ENCODE measurements around the gene THAP5. TPM values are rescaled to one million over a fixed set of nuclear protein-coding genes. Genes with fewer than 3 reads are reported as not detected.

The THAP5 gene
- total RNA-seq, 1 experiment from 2014 or later: 19.5 TPM

DNA sequence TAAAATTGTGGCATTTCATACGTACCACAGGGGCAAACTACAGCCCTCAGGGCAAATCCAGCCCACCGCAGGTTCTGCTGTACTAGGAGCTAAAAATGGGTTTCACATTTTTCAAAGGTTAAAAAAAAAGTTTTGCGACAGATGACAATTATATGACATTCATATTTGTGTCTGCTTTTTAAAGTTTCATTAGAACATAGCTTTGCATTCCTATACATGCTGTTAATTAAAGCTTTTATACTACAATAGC lies 42.8 kb downstream of the THAP5 start:
- H3K36me3 Mint-ChIP-seq: no peaks in the 10 kb centered on the region
- no peak for DNase-seq (ENCODE audit: low spot score)
- peak overlapping the region; percentile 91 for H3K4me3 Mint-ChIP-seq
- ATAC-seq: no peak
- ChIA-PET POLR2A (interaction anchor here (2.1 to 2.8 kb wide), 2 partner anchors 43 to 70 kb away, joined by 14 to 23 read pairs; partner anchors contain the start of genes DNAJB9, NRCAM and THAP5), CTCF (interaction anchor here (1.0 to 1.7 kb wide), 2 partner anchors 30 to 74 kb away, joined by 6 to 7 read pairs; no protein-coding TSS in a partner anchor)
- no peaks in the 10 kb centered on the region for H3K9me3 Mint-ChIP-seq
- H3K4me1 Mint-ChIP-seq: peaks cover 32% of the 10 kb centered on the region
- H3K27ac Mint-ChIP-seq: peak overlapping the region; percentile 99
- TF ChIP-seq ZNF138 (CRISPR knock-in tag; conservative IDR thresholded peaks at IDR 0.05) (no peak), ESRRA (CRISPR knock-in tag; IDR thresholded peaks at IDR 0.05; ENCODE audit: borderline replicate concordance) (no peak), CREM (CRISPR knock-in tag; IDR thresholded peaks at IDR 0.05) (no peak)
- TF ChIP-seq, protein P1, sequence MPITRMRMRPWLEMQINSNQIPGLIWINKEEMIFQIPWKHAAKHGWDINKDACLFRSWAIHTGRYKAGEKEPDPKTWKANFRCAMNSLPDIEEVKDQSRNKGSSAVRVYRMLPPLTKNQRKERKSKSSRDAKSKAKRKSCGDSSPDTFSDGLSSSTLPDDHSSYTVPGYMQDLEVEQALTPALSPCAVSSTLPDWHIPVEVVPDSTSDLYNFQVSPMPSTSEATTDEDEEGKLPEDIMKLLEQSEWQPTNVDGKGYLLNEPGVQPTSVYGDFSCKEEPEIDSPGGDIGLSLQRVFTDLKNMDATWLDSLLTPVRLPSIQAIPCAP (CRISPR knock-in tag; IDR thresholded peaks at IDR 0.05): no peak
- TF ChIP-seq, protein P2, sequence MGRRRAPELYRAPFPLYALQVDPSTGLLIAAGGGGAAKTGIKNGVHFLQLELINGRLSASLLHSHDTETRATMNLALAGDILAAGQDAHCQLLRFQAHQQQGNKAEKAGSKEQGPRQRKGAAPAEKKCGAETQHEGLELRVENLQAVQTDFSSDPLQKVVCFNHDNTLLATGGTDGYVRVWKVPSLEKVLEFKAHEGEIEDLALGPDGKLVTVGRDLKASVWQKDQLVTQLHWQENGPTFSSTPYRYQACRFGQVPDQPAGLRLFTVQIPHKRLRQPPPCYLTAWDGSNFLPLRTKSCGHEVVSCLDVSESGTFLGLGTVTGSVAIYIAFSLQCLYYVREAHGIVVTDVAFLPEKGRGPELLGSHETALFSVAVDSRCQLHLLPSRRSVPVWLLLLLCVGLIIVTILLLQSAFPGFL (CRISPR knock-in tag; IDR thresholded peaks at IDR 0.05; ENCODE audit: borderline replicate concordance): no peak
- H3K27me3 Mint-ChIP-seq (ENCODE audit: low read depth): no peaks in the 10 kb centered on the region

DNA sequence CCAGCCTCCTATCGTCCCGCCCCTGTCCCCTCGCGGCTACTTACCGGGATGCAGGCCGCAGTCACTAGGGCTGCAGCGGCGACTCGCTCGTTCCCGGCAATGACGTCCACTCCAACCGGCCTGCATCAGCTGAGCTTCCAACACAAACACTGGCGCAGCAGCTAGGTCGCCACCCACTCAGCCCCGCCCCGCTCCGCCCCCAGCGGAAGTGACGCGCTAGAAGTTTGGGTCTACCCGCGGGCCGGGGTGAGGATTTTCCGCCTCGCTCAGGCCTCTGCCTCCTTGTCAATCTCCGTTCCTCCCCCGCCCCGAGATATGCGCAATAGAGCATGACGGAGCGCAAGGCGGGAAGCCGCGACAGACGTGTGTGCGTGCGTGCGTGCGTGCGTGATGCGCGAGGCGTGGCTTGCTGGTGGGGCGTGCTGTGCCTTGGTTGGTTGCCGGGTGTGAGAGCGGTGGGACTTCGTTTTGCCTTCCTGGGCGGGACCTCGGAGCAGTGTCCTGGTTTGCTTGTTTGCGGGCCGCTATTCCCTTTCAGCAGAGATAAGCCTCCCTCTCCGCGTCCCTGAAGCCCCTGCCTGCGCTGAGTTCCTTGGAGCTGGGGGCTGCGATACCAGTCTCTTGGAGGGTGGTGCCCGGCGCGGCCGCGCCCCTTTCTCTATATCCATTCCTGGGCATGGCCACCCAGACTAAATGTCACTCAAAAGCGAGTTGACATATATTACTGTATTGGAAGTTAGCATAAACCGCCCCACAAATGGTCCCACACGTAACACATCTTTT lies 43.3 kb downstream of the THAP5 start, which contains the start of gene PNPLA8:
TSS of gene PNPLA8 (minus strand) at position 151 of the 783 bp plus-strand sequence. CDS start 10,644 bp downstream, outside the sequence.
- ATAC-seq (peak; percentile 88), DNase-seq (ENCODE audit: low spot score) (peak; percentile 100)
- peak within 1 kb of the TSS; percentile 99 for H3K27ac Mint-ChIP-seq
- POLR2A ChIA-PET: interaction anchor here (1.0 to 2.8 kb wide), 3 partner anchors 14 to 70 kb away, joined by 3 to 23 read pairs (median 14); partner anchors contain the start of genes DNAJB9, NRCAM and THAP5
- H3K36me3 Mint-ChIP-seq: no peaks in the 10 kb centered on the region
- CTCF ChIA-PET: interaction anchor here (0.7 to 1.7 kb wide), 6 partner anchors 9 to 345 kb away, joined by 3 to 7 read pairs (median 4); no protein-coding TSS in a partner anchor
- no peaks in the 10 kb centered on the region for H3K9me3 Mint-ChIP-seq
- peaks cover 38% of the 10 kb centered on the region for H3K4me1 Mint-ChIP-seq
- peak within 1 kb of the TSS; percentile 91 for H3K4me3 Mint-ChIP-seq
- no peaks in the 10 kb centered on the region for H3K27me3 Mint-ChIP-seq (ENCODE audit: low read depth)
- TF ChIP-seq NFE2L1 (CRISPR knock-in tag; IDR thresholded peaks at IDR 0.05): peak; percentile 94
- peak; percentile 72 for TF ChIP-seq NFYB (CRISPR knock-in tag; conservative IDR thresholded peaks at IDR 0.05; ENCODE audit: low read depth)
- TF ChIP-seq ETV6 (CRISPR knock-in tag; IDR thresholded peaks at IDR 0.05): peak; percentile 78
- TF ChIP-seq, protein P3, sequence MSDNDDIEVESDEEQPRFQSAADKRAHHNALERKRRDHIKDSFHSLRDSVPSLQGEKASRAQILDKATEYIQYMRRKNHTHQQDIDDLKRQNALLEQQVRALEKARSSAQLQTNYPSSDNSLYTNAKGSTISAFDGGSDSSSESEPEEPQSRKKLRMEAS (CRISPR knock-in tag; IDR thresholded peaks at IDR 0.05): peak; percentile 91
- TF ChIP-seq, protein P4, sequence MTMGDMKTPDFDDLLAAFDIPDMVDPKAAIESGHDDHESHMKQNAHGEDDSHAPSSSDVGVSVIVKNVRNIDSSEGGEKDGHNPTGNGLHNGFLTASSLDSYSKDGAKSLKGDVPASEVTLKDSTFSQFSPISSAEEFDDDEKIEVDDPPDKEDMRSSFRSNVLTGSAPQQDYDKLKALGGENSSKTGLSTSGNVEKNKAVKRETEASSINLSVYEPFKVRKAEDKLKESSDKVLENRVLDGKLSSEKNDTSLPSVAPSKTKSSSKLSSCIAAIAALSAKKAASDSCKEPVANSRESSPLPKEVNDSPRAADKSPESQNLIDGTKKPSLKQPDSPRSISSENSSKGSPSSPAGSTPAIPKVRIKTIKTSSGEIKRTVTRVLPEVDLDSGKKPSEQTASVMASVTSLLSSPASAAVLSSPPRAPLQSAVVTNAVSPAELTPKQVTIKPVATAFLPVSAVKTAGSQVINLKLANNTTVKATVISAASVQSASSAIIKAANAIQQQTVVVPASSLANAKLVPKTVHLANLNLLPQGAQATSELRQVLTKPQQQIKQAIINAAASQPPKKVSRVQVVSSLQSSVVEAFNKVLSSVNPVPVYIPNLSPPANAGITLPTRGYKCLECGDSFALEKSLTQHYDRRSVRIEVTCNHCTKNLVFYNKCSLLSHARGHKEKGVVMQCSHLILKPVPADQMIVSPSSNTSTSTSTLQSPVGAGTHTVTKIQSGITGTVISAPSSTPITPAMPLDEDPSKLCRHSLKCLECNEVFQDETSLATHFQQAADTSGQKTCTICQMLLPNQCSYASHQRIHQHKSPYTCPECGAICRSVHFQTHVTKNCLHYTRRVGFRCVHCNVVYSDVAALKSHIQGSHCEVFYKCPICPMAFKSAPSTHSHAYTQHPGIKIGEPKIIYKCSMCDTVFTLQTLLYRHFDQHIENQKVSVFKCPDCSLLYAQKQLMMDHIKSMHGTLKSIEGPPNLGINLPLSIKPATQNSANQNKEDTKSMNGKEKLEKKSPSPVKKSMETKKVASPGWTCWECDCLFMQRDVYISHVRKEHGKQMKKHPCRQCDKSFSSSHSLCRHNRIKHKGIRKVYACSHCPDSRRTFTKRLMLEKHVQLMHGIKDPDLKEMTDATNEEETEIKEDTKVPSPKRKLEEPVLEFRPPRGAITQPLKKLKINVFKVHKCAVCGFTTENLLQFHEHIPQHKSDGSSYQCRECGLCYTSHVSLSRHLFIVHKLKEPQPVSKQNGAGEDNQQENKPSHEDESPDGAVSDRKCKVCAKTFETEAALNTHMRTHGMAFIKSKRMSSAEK (CRISPR knock-in tag; IDR thresholded peaks at IDR 0.05; ENCODE audit: borderline replicate concordance): no peak
- TF ChIP-seq, protein P5, sequence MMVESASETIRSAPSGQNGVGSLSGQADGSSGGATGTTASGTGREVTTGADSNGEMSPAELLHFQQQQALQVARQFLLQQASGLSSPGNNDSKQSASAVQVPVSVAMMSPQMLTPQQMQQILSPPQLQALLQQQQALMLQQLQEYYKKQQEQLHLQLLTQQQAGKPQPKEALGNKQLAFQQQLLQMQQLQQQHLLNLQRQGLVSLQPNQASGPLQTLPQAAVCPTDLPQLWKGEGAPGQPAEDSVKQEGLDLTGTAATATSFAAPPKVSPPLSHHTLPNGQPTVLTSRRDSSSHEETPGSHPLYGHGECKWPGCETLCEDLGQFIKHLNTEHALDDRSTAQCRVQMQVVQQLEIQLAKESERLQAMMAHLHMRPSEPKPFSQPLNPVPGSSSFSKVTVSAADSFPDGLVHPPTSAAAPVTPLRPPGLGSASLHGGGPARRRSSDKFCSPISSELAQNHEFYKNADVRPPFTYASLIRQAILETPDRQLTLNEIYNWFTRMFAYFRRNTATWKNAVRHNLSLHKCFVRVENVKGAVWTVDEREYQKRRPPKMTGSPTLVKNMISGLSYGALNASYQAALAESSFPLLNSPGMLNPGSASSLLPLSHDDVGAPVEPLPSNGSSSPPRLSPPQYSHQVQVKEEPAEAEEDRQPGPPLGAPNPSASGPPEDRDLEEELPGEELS (CRISPR knock-in tag; IDR thresholded peaks at IDR 0.05): peak; percentile 85; the same call in 1 of the 2 replicates
- TF ChIP-seq SMAD3 (CRISPR knock-in tag; IDR thresholded peaks at IDR 0.05; ENCODE audit: borderline replicate concordance): peak; percentile 84; the same call in 1 of the 2 replicates
- TF ChIP-seq MYBL2 (CRISPR knock-in tag; IDR thresholded peaks at IDR 0.05): peak; percentile 66; the same call in 1 of the 2 replicates
- TF ChIP-seq, protein P6, sequence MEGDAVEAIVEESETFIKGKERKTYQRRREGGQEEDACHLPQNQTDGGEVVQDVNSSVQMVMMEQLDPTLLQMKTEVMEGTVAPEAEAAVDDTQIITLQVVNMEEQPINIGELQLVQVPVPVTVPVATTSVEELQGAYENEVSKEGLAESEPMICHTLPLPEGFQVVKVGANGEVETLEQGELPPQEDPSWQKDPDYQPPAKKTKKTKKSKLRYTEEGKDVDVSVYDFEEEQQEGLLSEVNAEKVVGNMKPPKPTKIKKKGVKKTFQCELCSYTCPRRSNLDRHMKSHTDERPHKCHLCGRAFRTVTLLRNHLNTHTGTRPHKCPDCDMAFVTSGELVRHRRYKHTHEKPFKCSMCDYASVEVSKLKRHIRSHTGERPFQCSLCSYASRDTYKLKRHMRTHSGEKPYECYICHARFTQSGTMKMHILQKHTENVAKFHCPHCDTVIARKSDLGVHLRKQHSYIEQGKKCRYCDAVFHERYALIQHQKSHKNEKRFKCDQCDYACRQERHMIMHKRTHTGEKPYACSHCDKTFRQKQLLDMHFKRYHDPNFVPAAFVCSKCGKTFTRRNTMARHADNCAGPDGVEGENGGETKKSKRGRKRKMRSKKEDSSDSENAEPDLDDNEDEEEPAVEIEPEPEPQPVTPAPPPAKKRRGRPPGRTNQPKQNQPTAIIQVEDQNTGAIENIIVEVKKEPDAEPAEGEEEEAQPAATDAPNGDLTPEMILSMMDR (IDR thresholded peaks at IDR 0.05): no peak
- no peak for TF ChIP-seq RORB (CRISPR knock-in tag; IDR thresholded peaks at IDR 0.05)
- TF ChIP-seq CREM (CRISPR knock-in tag; IDR thresholded peaks at IDR 0.05): peak; percentile 94
- no peak for TF ChIP-seq NR3C1 (CRISPR knock-in tag; conservative IDR thresholded peaks at IDR 0.05; ENCODE audit: low read depth)
- TF ChIP-seq ZNF232 (CRISPR knock-in tag; IDR thresholded peaks at IDR 0.05): peak; percentile 87; the same call in 1 of the 2 replicates
- TF ChIP-seq TEAD1 (CRISPR knock-in tag; IDR thresholded peaks at IDR 0.05): peak; percentile 72; the same call in 1 of the 2 replicates
- TF ChIP-seq, protein P7, sequence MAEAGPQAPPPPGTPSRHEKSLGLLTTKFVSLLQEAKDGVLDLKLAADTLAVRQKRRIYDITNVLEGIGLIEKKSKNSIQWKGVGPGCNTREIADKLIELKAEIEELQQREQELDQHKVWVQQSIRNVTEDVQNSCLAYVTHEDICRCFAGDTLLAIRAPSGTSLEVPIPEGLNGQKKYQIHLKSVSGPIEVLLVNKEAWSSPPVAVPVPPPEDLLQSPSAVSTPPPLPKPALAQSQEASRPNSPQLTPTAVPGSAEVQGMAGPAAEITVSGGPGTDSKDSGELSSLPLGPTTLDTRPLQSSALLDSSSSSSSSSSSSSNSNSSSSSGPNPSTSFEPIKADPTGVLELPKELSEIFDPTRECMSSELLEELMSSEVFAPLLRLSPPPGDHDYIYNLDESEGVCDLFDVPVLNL (CRISPR knock-in tag; IDR thresholded peaks at IDR 0.05; ENCODE audit: borderline replicate concordance, low read depth): peak; percentile 93
- TF ChIP-seq GABPB1 (CRISPR knock-in tag; IDR thresholded peaks at IDR 0.05): peak; percentile 82
- peak; percentile 63; the same call in 1 of the 2 replicates for TF ChIP-seq FOXP1 (CRISPR knock-in tag; IDR thresholded peaks at IDR 0.05; ENCODE audit: borderline replicate concordance)
- TF ChIP-seq SP1 (CRISPR knock-in tag; conservative IDR thresholded peaks at IDR 0.05): peak; percentile 99
